ENCODE results near the gene NKIRAS1.

DNA sequence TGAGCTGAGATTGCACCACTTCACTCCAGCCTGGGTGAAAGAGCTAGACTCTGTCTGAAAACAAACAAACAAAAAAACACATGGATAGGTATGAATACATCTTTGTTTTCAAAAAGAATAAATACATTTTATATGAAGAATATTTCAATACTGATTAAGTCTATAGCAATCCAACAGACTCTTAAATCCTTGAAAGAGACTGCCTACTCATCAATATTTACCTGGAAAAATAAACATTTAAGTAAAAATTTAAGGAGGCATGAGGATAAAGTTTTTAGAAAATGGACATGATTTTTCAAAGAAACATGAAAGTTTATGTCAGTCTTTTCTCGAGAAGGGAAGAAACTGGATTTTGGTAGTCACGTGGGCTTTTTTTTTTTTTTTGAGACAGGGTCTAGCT lies 5.4 kb downstream of the NKIRAS1 start:
- TF ChIP-seq, protein P1, sequence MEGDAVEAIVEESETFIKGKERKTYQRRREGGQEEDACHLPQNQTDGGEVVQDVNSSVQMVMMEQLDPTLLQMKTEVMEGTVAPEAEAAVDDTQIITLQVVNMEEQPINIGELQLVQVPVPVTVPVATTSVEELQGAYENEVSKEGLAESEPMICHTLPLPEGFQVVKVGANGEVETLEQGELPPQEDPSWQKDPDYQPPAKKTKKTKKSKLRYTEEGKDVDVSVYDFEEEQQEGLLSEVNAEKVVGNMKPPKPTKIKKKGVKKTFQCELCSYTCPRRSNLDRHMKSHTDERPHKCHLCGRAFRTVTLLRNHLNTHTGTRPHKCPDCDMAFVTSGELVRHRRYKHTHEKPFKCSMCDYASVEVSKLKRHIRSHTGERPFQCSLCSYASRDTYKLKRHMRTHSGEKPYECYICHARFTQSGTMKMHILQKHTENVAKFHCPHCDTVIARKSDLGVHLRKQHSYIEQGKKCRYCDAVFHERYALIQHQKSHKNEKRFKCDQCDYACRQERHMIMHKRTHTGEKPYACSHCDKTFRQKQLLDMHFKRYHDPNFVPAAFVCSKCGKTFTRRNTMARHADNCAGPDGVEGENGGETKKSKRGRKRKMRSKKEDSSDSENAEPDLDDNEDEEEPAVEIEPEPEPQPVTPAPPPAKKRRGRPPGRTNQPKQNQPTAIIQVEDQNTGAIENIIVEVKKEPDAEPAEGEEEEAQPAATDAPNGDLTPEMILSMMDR (IDR thresholded peaks at IDR 0.05), result no peak
- TF ChIP-seq ZNF396 (CRISPR knock-in tag; IDR thresholded peaks at IDR 0.05; ENCODE audit: borderline replicate concordance), result no peak
- TF ChIP-seq, protein P2, sequence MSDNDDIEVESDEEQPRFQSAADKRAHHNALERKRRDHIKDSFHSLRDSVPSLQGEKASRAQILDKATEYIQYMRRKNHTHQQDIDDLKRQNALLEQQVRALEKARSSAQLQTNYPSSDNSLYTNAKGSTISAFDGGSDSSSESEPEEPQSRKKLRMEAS (CRISPR knock-in tag; IDR thresholded peaks at IDR 0.05), result no peak
- no peak for TF ChIP-seq SP1 (CRISPR knock-in tag; conservative IDR thresholded peaks at IDR 0.05)
- TF ChIP-seq NFYB (CRISPR knock-in tag; conservative IDR thresholded peaks at IDR 0.05; ENCODE audit: low read depth), result no peak
- no peak for TF ChIP-seq ETV6 (CRISPR knock-in tag; IDR thresholded peaks at IDR 0.05)
- TF ChIP-seq ZNF138 (CRISPR knock-in tag; conservative IDR thresholded peaks at IDR 0.05), result no peak

Data from WTC11 (cell line).